SK-N-SH treated with all-trans-retinoic acid at 6 μM for 48 hours (cell line): ENCODE data around the gene PARP6.

ENCODE experiments used
- BACH2 ChIP-seq: fragments of 250-450 bp; sonication (Bioruptor Pico); IDR thresholded peaks from 2 replicates; pipeline ENCODE4 v1.9.0; 2021; ENCODE audit warnings: mild to moderate bottlenecking, borderline replicate concordance
- SNAI2 ChIP-seq: fragments of 250-450 bp; sonication (Bioruptor Pico); IDR thresholded peaks from 2 replicates; pipeline ENCODE4 v1.5.0; 2020; ENCODE audit warnings: mild to moderate bottlenecking, moderate library complexity

GRCh38 chr15:72248514-72248913 is 23.8 kb downstream of the PARP6 start:
- TF ChIP-seq SNAI2 (CRISPR knock-in tag) (no peak), BACH2 (no peak)
